Lung (tissue), 12 donors: ENCODE results near the gene NLRC3. TPM values are rescaled to one million over a fixed set of nuclear protein-coding genes. Genes with fewer than 3 reads are reported as not detected.

Experiments
- ATAC-seq: fragments of 200-7000 bp; cut with Tn5 transposase; one replicate; pipeline ENCODE4 v1.9.1; 2020; ENCODE audit warnings: moderate number of reproducible peaks; ENCODE audit not compliant: insufficient read depth, low FRiP score
- DNase-seq, 3 donors: peaks; one replicate each; pipeline ENCODE4 v3.0.0-alpha.2; 2013 to 2017
- H3K27ac ChIP-seq, 2 donors: one replicate each; pipeline ENCODE4 v1.5.1; 2013; ENCODE audit warnings: mild to moderate bottlenecking in 2 of 2, moderate library complexity in 2 of 2, control low read depth in 1 of 2, inconsistent platforms in 1 of 2, low read depth in 1 of 2, low read length in 1 of 2
- H3K27me3 ChIP-seq, 3 donors: one replicate each; pipeline ENCODE4 v1.5.1; 2013; ENCODE audit warnings: low read length in 2 of 3; ENCODE audit not compliant: control insufficient read depth in 3 of 3, insufficient read depth in 3 of 3
- H3K36me3 ChIP-seq, 4 donors: one replicate each; pipeline ENCODE4 v1.5.1; 2013; ENCODE audit warnings: low read length in 4 of 4, mild to moderate bottlenecking in 1 of 4, moderate library complexity in 1 of 4; ENCODE audit not compliant: control insufficient read depth in 4 of 4, insufficient read depth in 4 of 4
- H3K4me1 ChIP-seq, 5 donors: one replicate each; pipeline ENCODE4 v1.5.1; 2013; ENCODE audit warnings: low read length in 5 of 5, mild to moderate bottlenecking in 2 of 5, moderate library complexity in 1 of 5; ENCODE audit not compliant: control insufficient read depth in 5 of 5, insufficient read depth in 5 of 5
- H3K4me3 ChIP-seq: one replicate; pipeline ENCODE4 v1.5.1; 2013; ENCODE audit warnings: mild to moderate bottlenecking, control low read depth, moderate library complexity
- H3K9ac ChIP-seq, 2 donors: one replicate each; pipeline ENCODE4 v1.5.1; 2013; ENCODE audit warnings: low read length in 2 of 2, control low read depth in 1 of 2; ENCODE audit not compliant: insufficient read depth in 1 of 2
- H3K9me3 ChIP-seq, 4 donors: one replicate each; pipeline ENCODE4 v1.5.1; 2013; ENCODE audit warnings: low read length in 3 of 4, mild to moderate bottlenecking in 1 of 4, moderate library complexity in 1 of 4; ENCODE audit not compliant: control insufficient read depth in 4 of 4, insufficient read depth in 3 of 4
- WGBS, 2 donors: extraction: QIAGEN DNeasy Blood & Tissue Kit; methylation state at CpG; one replicate each; pipeline ENCODE4 v1.1.7; 2013; 5-methylcytosine and 5-hydroxymethylcytosine counted together
- polyA plus RNA-seq, 2 donors: library from polyadenylated mRNA; stranded (reverse); fragments of 200-250 nt; gene quantifications; one replicate each; pipeline ENCODE4 v1.2.1, GENCODE V29; 2013
- total RNA-seq, 2 donors: library from RNA; depleted of rRNA in 1 of 2; stranded (reverse); fragments of >200 nt in 1 of 2; gene quantifications; one replicate each; pipeline ENCODE4 v1.2.1, GENCODE V29; 2014 to 2021
- TF ChIP-seq, protein P1 (sequence below): IDR thresholded peaks from 2 replicates; pipeline ENCODE4 v1.5.1; 2012; ENCODE audit warnings: mild to moderate bottlenecking; ENCODE audit errors: control extremely low read depth, extremely low read depth
- donor health status: control.
- donor health status: control.
- donor health status: Bipolar disorder and iron deficiency.
- donor health status: healthy.
- donor health status: DM: yes; HTN: yes; CAD: no.

NLRC3 gene
- total and polyA plus RNA-seq, 4 donors, result 1.1 to 4.4 (median 2.5) TPM

- Histone ChIP-seq H3K4me3 (no peak overlapping the region), H3K9me3 (peaks cover 0 to 3% (median 0%) of the 10 kb centered on the region in 4 donors), H3K27ac (no peak overlapping the region), H3K27me3 (no peaks in the 10 kb centered on the region), H3K4me1 (no peaks in the 10 kb centered on the region), H3K9ac (no peak overlapping the region), H3K36me3 (peaks cover 29 to 61% (median 48%) of the 10 kb centered on the region in 4 donors)
- DNase-seq (no peak), ATAC-seq (no peak)
- 95 to 96% methylated on average over 4 of the region's 4 CpGs for WGBS, 2 donors
- TF ChIP-seq, protein P1, sequence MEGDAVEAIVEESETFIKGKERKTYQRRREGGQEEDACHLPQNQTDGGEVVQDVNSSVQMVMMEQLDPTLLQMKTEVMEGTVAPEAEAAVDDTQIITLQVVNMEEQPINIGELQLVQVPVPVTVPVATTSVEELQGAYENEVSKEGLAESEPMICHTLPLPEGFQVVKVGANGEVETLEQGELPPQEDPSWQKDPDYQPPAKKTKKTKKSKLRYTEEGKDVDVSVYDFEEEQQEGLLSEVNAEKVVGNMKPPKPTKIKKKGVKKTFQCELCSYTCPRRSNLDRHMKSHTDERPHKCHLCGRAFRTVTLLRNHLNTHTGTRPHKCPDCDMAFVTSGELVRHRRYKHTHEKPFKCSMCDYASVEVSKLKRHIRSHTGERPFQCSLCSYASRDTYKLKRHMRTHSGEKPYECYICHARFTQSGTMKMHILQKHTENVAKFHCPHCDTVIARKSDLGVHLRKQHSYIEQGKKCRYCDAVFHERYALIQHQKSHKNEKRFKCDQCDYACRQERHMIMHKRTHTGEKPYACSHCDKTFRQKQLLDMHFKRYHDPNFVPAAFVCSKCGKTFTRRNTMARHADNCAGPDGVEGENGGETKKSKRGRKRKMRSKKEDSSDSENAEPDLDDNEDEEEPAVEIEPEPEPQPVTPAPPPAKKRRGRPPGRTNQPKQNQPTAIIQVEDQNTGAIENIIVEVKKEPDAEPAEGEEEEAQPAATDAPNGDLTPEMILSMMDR, result no peak
Observed at GRCh38 chr16:3515897-3516296, 61.3 kb downstream of the NLRC3 start.

GRCh38 chr16:3514621-3515020 is 62.6 kb downstream of the NLRC3 start:
- WGBS, 2 donors, result 96% methylated on average over 4 of the region's 4 CpGs
- Histone ChIP-seq H3K4me1 (no peaks in the 10 kb centered on the region), H3K27ac (no peak overlapping the region), H3K27me3 (no peaks in the 10 kb centered on the region), H3K9ac (no peak overlapping the region), H3K36me3 (peaks cover 30 to 56% (median 43%) of the 10 kb centered on the region in 4 donors), H3K9me3 (peaks cover 0 to 3% (median 0%) of the 10 kb centered on the region in 4 donors), H3K4me3 (no peak overlapping the region)
- DNase-seq, result no peak
- TF ChIP-seq, protein P1, result no peak
- ATAC-seq, result no peak

- no peaks in the 10 kb centered on the region for H3K4me1 ChIP-seq
- TF ChIP-seq, protein P1, result no peak
- peaks cover 35 to 53% (median 42%) of the 10 kb centered on the region in 4 donors for H3K36me3 ChIP-seq
- H3K9me3 ChIP-seq, result peaks cover 0 to 3% (median 0%) of the 10 kb centered on the region in 4 donors
- H3K4me3 ChIP-seq, result no peak overlapping the region
- DNase-seq, result no peak
- no peak for ATAC-seq
- no peaks in the 10 kb centered on the region for H3K27me3 ChIP-seq
- H3K27ac ChIP-seq, result no peak overlapping the region
- WGBS, 2 donors, result 80 to 82% methylated on average over 7 of the region's 7 CpGs
- no peak overlapping the region for H3K9ac ChIP-seq
Observed at GRCh38 chr16:3513892-3514583, 63.2 kb downstream of the NLRC3 start.
